ENCODE data around the gene MAD1L1. TPM values are rescaled to one million over a fixed set of nuclear protein-coding genes. Genes with fewer than 3 reads are reported as not detected.
"Not testable (repeated sequence)": the region's sequence is repeated elsewhere in the genome, so short reads cannot be mapped to it uniquely, and the experiment has no call there.

The MAD1L1 gene
- total RNA-seq, 1 donor from 2014 or later: 32.3 TPM

- no peaks in the 10 kb centered on the region for H3K9me3 ChIP-seq (ENCODE audit: insufficient read depth, low read depth, low read length)
- H3K27ac ChIP-seq (ENCODE audit: low read depth, low read length): peak overlapping the region; percentile 65
- peak overlapping the region; percentile 30 for H3K9ac ChIP-seq (ENCODE audit: low read length)
- peaks cover 7% of the 10 kb centered on the region for H3K36me3 Mint-ChIP-seq (ENCODE audit: low read depth, unreplicated experiment)
- H3K27ac Mint-ChIP-seq (ENCODE audit: unreplicated experiment): no peak overlapping the region
- H3K9me3 Mint-ChIP-seq (ENCODE audit: unreplicated experiment): peaks cover 4% of the 10 kb centered on the region
- peaks cover 3% of the 10 kb centered on the region for H3K27me3 Mint-ChIP-seq (ENCODE audit: low read depth, unreplicated experiment)
- DNase-seq (ENCODE audit: low read depth) (no peak), FAIRE-seq (no peak)
- TF ChIP-seq EZH2 (IDR thresholded peaks at IDR 0.05; ENCODE audit: insufficient read depth, low read length) (no peak), CTCF (IDR thresholded peaks at IDR 0.05; ENCODE audit: insufficient read depth, low read depth, low read length) (no peak)
- peaks cover 8% of the 10 kb centered on the region for H3K4me1 Mint-ChIP-seq (ENCODE audit: low read depth, unreplicated experiment)
- H4K20me1 ChIP-seq (ENCODE audit: insufficient read depth, low read length): peaks cover 10% of the 10 kb centered on the region
- H3K36me3 ChIP-seq (ENCODE audit: insufficient read depth, low read length): no peaks in the 10 kb centered on the region
- no peak overlapping the region for H2AFZ ChIP-seq (ENCODE audit: low read depth, low read length)
- H3K4me1 ChIP-seq (ENCODE audit: insufficient read depth, low read length): peaks cover 9% of the 10 kb centered on the region
- no peak overlapping the region for H3K4me3 Mint-ChIP-seq (ENCODE audit: unreplicated experiment)
- peaks cover 3% of the 10 kb centered on the region for H3K79me2 ChIP-seq (ENCODE audit: insufficient read depth, low read length)
- no peak overlapping the region for H3K4me3 ChIP-seq (ENCODE audit: insufficient read depth, low read depth, low read length)
- no peaks in the 10 kb centered on the region for H3K27me3 ChIP-seq (ENCODE audit: insufficient read depth, low read length)
- peak overlapping the region; percentile 5 for H3K4me2 ChIP-seq (ENCODE audit: low read length)
Observed at GRCh38 chr7:1930381-1931065, 302.2 kb downstream of the MAD1L1 start.

- H3K36me3 Mint-ChIP-seq (ENCODE audit: low read depth, unreplicated experiment); H3K4me1 Mint-ChIP-seq (ENCODE audit: low read depth, unreplicated experiment); H3K4me2 ChIP-seq (ENCODE audit: low read length); H3K27ac Mint-ChIP-seq (ENCODE audit: unreplicated experiment); DNase-seq (ENCODE audit: low read depth); FAIRE-seq; H3K36me3 ChIP-seq (ENCODE audit: insufficient read depth, low read length); H2AFZ ChIP-seq (ENCODE audit: low read depth, low read length); H3K4me3 Mint-ChIP-seq (ENCODE audit: unreplicated experiment); H3K27me3 Mint-ChIP-seq (ENCODE audit: low read depth, unreplicated experiment); H3K9me3 ChIP-seq (ENCODE audit: insufficient read depth, low read depth, low read length); H3K9me3 Mint-ChIP-seq (ENCODE audit: unreplicated experiment); H3K79me2 ChIP-seq (ENCODE audit: insufficient read depth, low read length); H3K4me3 ChIP-seq (ENCODE audit: insufficient read depth, low read depth, low read length); H3K9ac ChIP-seq (ENCODE audit: low read length); H3K27ac ChIP-seq (ENCODE audit: low read depth, low read length); H3K4me1 ChIP-seq (ENCODE audit: insufficient read depth, low read length); H3K27me3 ChIP-seq (ENCODE audit: insufficient read depth, low read length): not testable (repeated sequence)
- H4K20me1 ChIP-seq (ENCODE audit: insufficient read depth, low read length): peaks cover 10% of the 10 kb centered on the region
Observed at GRCh38 chr7:1929349-1929925, 303.3 kb downstream of the MAD1L1 start.

GRCh38 chr7:1928645-1929348 is 303.9 kb downstream of the MAD1L1 start:
- peaks cover 14% of the 10 kb centered on the region for H3K4me1 Mint-ChIP-seq (ENCODE audit: low read depth, unreplicated experiment)
- H3K79me2 ChIP-seq (ENCODE audit: insufficient read depth, low read length): peaks cover 3% of the 10 kb centered on the region

More at GRCh38 chr7:1928645-1929348, 303.9 kb downstream of the MAD1L1 start:
- FAIRE-seq (no peak), DNase-seq (ENCODE audit: low read depth) (no peak)
- H3K4me2 ChIP-seq (ENCODE audit: low read length): no peak overlapping the region
- H3K4me3 ChIP-seq (ENCODE audit: insufficient read depth, low read depth, low read length): no peak overlapping the region
- no peaks in the 10 kb centered on the region for H3K27me3 Mint-ChIP-seq (ENCODE audit: low read depth, unreplicated experiment)
- no peak overlapping the region for H3K27ac Mint-ChIP-seq (ENCODE audit: unreplicated experiment)
- H3K9me3 ChIP-seq (ENCODE audit: insufficient read depth, low read depth, low read length): no peaks in the 10 kb centered on the region
- no peak overlapping the region for H2AFZ ChIP-seq (ENCODE audit: low read depth, low read length)
- peaks cover 3% of the 10 kb centered on the region for H3K36me3 Mint-ChIP-seq (ENCODE audit: low read depth, unreplicated experiment)
- H3K9me3 Mint-ChIP-seq (ENCODE audit: unreplicated experiment): no peaks in the 10 kb centered on the region
- H3K4me1 ChIP-seq (ENCODE audit: insufficient read depth, low read length): peaks cover 12% of the 10 kb centered on the region
- H3K27ac ChIP-seq (ENCODE audit: low read depth, low read length): no peak overlapping the region
- H4K20me1 ChIP-seq (ENCODE audit: insufficient read depth, low read length): peaks cover 10% of the 10 kb centered on the region
- H3K9ac ChIP-seq (ENCODE audit: low read length): no peak overlapping the region
- H3K27me3 ChIP-seq (ENCODE audit: insufficient read depth, low read length): no peaks in the 10 kb centered on the region
- no peaks in the 10 kb centered on the region for H3K36me3 ChIP-seq (ENCODE audit: insufficient read depth, low read length)
- H3K4me3 Mint-ChIP-seq (ENCODE audit: unreplicated experiment): no peak overlapping the region
- TF ChIP-seq EZH2 (IDR thresholded peaks at IDR 0.05; ENCODE audit: insufficient read depth, low read length) (no peak), CTCF (IDR thresholded peaks at IDR 0.05; ENCODE audit: insufficient read depth, low read depth, low read length) (no peak)
